ENCODE results near the gene LRRC3.

Gene LRRC3

GRCh38 chr21:44450402-44450801 lies 4.9 kb upstream of the LRRC3 start:
- peaks cover 4% of the 10 kb centered on the region; the same call in 1 of the 2 replicates for H3K9me3 ChIP-seq
- no peak for DNase-seq
- no peaks in the 10 kb centered on the region; the same call in 1 of the 2 replicates for H3K4me1 ChIP-seq
- no peaks in the 10 kb centered on the region for H3K36me3 ChIP-seq
- TF ChIP-seq, protein P1, sequence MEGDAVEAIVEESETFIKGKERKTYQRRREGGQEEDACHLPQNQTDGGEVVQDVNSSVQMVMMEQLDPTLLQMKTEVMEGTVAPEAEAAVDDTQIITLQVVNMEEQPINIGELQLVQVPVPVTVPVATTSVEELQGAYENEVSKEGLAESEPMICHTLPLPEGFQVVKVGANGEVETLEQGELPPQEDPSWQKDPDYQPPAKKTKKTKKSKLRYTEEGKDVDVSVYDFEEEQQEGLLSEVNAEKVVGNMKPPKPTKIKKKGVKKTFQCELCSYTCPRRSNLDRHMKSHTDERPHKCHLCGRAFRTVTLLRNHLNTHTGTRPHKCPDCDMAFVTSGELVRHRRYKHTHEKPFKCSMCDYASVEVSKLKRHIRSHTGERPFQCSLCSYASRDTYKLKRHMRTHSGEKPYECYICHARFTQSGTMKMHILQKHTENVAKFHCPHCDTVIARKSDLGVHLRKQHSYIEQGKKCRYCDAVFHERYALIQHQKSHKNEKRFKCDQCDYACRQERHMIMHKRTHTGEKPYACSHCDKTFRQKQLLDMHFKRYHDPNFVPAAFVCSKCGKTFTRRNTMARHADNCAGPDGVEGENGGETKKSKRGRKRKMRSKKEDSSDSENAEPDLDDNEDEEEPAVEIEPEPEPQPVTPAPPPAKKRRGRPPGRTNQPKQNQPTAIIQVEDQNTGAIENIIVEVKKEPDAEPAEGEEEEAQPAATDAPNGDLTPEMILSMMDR (IDR thresholded peaks at IDR 0.05; ENCODE audit: low read depth, low read length), result no peak
- no peak overlapping the region for H3K4me3 ChIP-seq (ENCODE audit: low read depth, low read length)
- peaks cover 25% of the 10 kb centered on the region for H3K27me3 ChIP-seq

DNA sequence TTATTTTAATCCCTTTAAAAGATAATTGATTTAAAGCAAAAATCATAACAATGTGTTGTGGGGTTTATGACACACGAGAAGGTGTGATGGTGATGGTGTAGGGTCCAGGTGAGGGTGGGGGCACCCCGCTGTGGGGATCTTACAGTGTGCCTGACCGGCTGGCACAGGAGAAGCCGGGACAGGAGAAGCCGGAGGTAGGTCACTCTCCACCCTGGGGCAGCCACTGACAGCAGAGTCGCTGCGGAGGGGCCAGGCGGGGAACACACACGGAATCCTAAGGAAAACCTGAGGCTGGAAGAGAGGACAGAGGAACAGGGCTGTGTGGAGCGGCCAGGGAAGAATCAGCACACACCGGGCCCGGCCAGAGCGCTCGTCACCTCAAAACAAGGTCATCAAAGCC lies 4.3 kb upstream of the LRRC3 start:
- Histone ChIP-seq H3K36me3 (no peaks in the 10 kb centered on the region), H3K9me3 (peaks cover 4% of the 10 kb centered on the region; the same call in 1 of the 2 replicates), H3K4me1 (no peaks in the 10 kb centered on the region; the same call in 1 of the 2 replicates), H3K4me3 (ENCODE audit: low read depth, low read length) (no peak overlapping the region), H3K27me3 (peaks cover 28% of the 10 kb centered on the region)
- TF ChIP-seq, protein P1 (IDR thresholded peaks at IDR 0.05; ENCODE audit: low read depth, low read length), result no peak
- DNase-seq, result no peak

DNA sequence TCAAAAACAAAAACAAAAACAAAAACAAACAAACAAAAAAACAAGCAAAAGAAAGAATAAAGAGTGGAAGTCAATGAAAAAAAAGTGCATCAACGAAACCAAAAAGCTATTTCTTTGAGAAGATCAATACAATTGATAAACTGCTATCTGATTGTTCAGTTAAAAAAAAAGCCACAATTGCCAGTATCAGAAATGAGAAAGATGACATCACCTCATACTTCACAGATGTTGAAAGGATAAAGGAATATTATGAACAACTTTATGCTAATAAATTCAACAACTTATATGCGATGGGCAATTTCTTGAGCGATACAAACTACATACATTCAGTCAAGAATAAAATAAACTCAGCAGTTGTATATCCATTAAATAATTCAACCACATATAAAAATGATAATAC lies 2.2 kb upstream of the LRRC3 start:
- Histone ChIP-seq H3K36me3 (no peaks in the 10 kb centered on the region), H3K27me3 (peaks cover 28% of the 10 kb centered on the region), H3K9me3 (peaks cover 4% of the 10 kb centered on the region; the same call in 1 of the 2 replicates), H3K4me1 (no peaks in the 10 kb centered on the region; the same call in 1 of the 2 replicates), H3K4me3 (ENCODE audit: low read depth, low read length) (no peak overlapping the region)
- TF ChIP-seq, protein P1 (IDR thresholded peaks at IDR 0.05; ENCODE audit: low read depth, low read length), result no peak
- no peak for DNase-seq

DNA sequence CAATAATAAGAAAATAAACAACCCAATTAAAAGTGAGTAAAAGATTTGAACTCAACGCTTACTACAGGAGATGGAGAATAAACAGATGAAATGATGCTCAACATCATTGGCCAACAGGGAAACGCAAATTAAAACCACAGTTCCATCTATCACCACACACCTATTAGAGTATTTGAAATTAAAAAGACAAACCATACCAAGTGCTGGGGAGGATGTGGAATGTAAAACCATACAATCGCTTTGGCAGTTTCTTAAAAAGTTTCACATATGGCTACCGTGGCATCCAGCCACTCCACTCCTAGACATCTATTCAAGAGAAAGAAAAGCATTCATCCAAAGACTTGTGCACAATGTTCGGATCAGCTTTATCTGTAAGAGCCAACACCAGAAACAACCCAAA lies 1.3 kb upstream of the LRRC3 start:
- H3K4me3 ChIP-seq (ENCODE audit: low read depth, low read length), result no peak overlapping the region
- H3K4me1 ChIP-seq, result no peaks in the 10 kb centered on the region; the same call in 1 of the 2 replicates
- H3K36me3 ChIP-seq, result no peaks in the 10 kb centered on the region
- DNase-seq, result no peak
- TF ChIP-seq, protein P1 (IDR thresholded peaks at IDR 0.05; ENCODE audit: low read depth, low read length), result no peak
- peaks cover 4% of the 10 kb centered on the region; the same call in 1 of the 2 replicates for H3K9me3 ChIP-seq
- peaks cover 19% of the 10 kb centered on the region for H3K27me3 ChIP-seq

DNA sequence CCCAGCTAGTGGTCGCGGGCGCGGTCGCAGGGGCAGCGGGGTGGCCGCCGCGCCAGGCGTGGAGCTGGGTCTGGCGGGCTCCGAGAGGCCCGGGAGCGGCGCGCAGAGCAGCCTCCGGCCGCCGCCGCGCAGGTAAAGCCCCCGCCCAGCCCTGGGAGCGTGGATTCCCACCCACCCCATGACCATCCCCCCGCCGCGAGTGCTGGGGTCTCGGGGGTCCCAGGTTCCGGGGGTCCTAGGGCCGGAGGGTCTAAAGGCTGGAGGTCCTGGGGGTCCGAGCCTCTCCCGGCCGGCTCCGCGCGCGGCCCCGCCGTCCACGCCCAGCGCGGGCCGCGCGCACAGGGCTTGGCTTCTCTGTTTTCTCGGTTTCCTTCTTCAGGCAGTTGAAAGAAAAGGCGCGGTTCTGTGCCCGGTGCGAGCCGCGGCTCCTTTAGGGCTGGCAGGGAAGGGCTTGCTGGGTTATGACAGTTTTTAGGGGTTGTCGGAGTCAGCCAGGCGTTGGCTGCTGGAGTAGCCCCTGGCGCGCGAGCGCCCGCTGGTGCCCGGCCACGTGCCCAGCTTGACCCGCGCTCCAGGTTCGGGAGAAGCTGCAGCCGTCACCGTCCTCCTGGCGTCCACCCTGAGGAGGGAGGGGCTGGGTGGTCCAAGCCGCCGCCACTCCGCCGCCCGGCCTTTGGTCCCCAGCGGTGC lies 359 bp downstream of the LRRC3 start:
- DNase-seq, result no peak
- Histone ChIP-seq H3K4me3 (ENCODE audit: low read depth, low read length) (no peak overlapping the region), H3K27me3 (peaks cover 16% of the 10 kb centered on the region), H3K36me3 (no peaks in the 10 kb centered on the region), H3K4me1 (no peaks in the 10 kb centered on the region), H3K9me3 (peaks cover 4% of the 10 kb centered on the region; the same call in 1 of the 2 replicates)
- TF ChIP-seq, protein P1 (IDR thresholded peaks at IDR 0.05; ENCODE audit: low read depth, low read length), result no peak

GRCh38 chr21:44456214-44456914 lies 1.1 kb downstream of the LRRC3 start:
- Histone ChIP-seq H3K4me1 (no peaks in the 10 kb centered on the region), H3K4me3 (ENCODE audit: low read depth, low read length) (no peak overlapping the region), H3K27me3 (peaks cover 11% of the 10 kb centered on the region), H3K9me3 (peaks cover 4% of the 10 kb centered on the region; the same call in 1 of the 2 replicates), H3K36me3 (no peaks in the 10 kb centered on the region)
- no peak for DNase-seq
- TF ChIP-seq, protein P1 (IDR thresholded peaks at IDR 0.05; ENCODE audit: low read depth, low read length), result no peak

Measured in BE2C (cell line).